Ascending aorta (tissue), 2 donors: ENCODE data around the gene ZBTB16. TPM values are rescaled to one million over a fixed set of nuclear protein-coding genes. Genes with fewer than 3 reads are reported as not detected.

Experiments
- DNase-seq, 2 donors: peaks; one replicate each; pipeline ENCODE4 v3.0.0-alpha.2; 2019; ENCODE audit warnings: low spot score in 2 of 2
- H3K27ac ChIP-seq, 2 donors: fragments of 200-600 bp; sonication (generic); one replicate each; pipeline ENCODE4 v1.5.1; 2016 to 2017; ENCODE audit warnings: mild to moderate bottlenecking in 1 of 2
- H3K27me3 ChIP-seq: fragments of 200-600 bp; sonication (generic); one replicate; pipeline ENCODE4 v1.5.1; 2017
- H3K36me3 ChIP-seq, 2 donors: fragments of 200-600 bp; sonication (generic); one replicate each; pipeline ENCODE4 v1.5.1; 2016
- H3K4me1 ChIP-seq, 2 donors: fragments of 200-600 bp; sonication (generic); one replicate each; pipeline ENCODE4 v1.5.1; 2016 to 2017; ENCODE audit warnings: mild to moderate bottlenecking in 1 of 2
- H3K4me3 ChIP-seq, 2 donors: fragments of 200-600 bp; sonication (generic); one replicate each; pipeline ENCODE4 v1.5.1; 2016 to 2017; ENCODE audit warnings: mild to moderate bottlenecking in 1 of 2
- H3K9me3 ChIP-seq, 2 donors: fragments of 200-600 bp; sonication (generic); one replicate each; pipeline ENCODE4 v1.5.1; 2016
- intact Hi-C: fragments of 100-400 bp; cut with DNase I; formaldehyde crosslinking; loops from one replicate; pipeline ENCODE4 v1.15.1; 2023
- total RNA-seq: library from RNA; depleted of rRNA; stranded (reverse); fragments of >200 nt; gene quantifications from one replicate; pipeline ENCODE4 v1.1.0, GENCODE V29; 2016
- TF ChIP-seq, protein P1 (sequence below), 3 experiments: fragments of 200-600 bp in 2 of 3; fragments of 450-650 bp in 1 of 3; sonication (generic) in 2 of 3; IDR thresholded peaks; one replicate each; pipeline ENCODE4 v1.5.1; 2016 to 2019; ENCODE audit warnings: antibody characterized with exemption in 3 of 3, mild to moderate bottlenecking in 1 of 3, moderate library complexity in 1 of 3

Gene ZBTB16
- total RNA-seq, 1 donor from 2014 or later, result 344 TPM

DNA sequence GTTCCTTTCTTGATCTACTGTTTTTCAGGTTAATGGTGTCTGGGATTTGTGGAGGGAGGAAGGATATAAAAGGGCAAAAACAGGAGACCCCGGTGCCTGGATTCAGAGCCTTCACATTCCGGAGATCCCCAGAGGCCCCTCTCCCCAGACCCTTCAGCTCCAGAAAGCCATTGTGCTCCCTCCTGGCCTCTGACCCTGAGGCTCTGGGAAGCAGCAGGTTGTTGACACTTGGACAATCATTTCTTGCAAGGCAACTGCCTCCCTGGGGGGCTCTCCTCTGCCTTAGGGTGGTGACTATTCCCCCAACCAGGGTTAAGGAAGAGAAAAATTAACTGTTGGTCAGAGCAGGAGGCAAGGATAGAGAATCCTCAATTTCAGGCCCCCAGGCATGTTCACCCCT, 149.8 kb downstream of the ZBTB16 start:
- no peaks in the 10 kb centered on the region for H3K9me3 ChIP-seq
- no peak overlapping the region for H3K4me3 ChIP-seq
- no peak for DNase-seq
- TF ChIP-seq, protein P1, sequence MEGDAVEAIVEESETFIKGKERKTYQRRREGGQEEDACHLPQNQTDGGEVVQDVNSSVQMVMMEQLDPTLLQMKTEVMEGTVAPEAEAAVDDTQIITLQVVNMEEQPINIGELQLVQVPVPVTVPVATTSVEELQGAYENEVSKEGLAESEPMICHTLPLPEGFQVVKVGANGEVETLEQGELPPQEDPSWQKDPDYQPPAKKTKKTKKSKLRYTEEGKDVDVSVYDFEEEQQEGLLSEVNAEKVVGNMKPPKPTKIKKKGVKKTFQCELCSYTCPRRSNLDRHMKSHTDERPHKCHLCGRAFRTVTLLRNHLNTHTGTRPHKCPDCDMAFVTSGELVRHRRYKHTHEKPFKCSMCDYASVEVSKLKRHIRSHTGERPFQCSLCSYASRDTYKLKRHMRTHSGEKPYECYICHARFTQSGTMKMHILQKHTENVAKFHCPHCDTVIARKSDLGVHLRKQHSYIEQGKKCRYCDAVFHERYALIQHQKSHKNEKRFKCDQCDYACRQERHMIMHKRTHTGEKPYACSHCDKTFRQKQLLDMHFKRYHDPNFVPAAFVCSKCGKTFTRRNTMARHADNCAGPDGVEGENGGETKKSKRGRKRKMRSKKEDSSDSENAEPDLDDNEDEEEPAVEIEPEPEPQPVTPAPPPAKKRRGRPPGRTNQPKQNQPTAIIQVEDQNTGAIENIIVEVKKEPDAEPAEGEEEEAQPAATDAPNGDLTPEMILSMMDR (IDR thresholded peaks at IDR 0.05), result no peak
- H3K4me1 ChIP-seq, result peaks cover 3 to 19% of the 10 kb centered on the region in 2 donors
- intact Hi-C loops, result no loop called here
- H3K27ac ChIP-seq, result peak overlapping the region; percentile 16 to 38
- H3K27me3 ChIP-seq, result no peaks in the 10 kb centered on the region
- peaks cover 70 to 81% of the 10 kb centered on the region in 2 donors for H3K36me3 ChIP-seq

DNA sequence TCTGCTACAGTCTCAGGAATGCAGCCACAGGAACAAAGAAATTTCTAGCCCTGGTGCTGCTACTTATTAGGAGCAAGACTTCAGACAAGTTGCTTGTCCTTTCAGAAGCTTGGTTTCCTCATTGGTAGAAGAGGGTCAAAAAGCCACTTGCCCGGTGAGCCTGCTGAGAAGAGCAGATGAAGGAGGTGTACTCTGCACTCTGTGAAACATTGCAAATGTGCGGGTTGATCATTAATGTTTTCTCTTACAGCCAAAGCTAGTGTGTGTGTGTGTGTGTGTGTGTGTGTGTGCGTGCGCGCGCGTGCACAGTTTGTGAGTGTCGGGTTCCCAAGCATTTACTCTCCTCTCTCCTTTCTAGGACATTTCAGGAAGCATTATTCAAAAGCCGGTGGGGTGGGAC, 150.4 kb downstream of the ZBTB16 start:
- Histone ChIP-seq H3K4me3 (no peak overlapping the region), H3K9me3 (no peaks in the 10 kb centered on the region), H3K36me3 (peaks cover 65 to 79% of the 10 kb centered on the region in 2 donors), H3K27me3 (no peaks in the 10 kb centered on the region), H3K4me1 (peaks cover 3 to 16% of the 10 kb centered on the region in 2 donors), H3K27ac (peak overlapping the region in 1 of 2 donors; percentile 16)
- DNase-seq, result no peak
- TF ChIP-seq, protein P1 (IDR thresholded peaks at IDR 0.05), result no peak
- intact Hi-C loops, result no loop called here

DNA sequence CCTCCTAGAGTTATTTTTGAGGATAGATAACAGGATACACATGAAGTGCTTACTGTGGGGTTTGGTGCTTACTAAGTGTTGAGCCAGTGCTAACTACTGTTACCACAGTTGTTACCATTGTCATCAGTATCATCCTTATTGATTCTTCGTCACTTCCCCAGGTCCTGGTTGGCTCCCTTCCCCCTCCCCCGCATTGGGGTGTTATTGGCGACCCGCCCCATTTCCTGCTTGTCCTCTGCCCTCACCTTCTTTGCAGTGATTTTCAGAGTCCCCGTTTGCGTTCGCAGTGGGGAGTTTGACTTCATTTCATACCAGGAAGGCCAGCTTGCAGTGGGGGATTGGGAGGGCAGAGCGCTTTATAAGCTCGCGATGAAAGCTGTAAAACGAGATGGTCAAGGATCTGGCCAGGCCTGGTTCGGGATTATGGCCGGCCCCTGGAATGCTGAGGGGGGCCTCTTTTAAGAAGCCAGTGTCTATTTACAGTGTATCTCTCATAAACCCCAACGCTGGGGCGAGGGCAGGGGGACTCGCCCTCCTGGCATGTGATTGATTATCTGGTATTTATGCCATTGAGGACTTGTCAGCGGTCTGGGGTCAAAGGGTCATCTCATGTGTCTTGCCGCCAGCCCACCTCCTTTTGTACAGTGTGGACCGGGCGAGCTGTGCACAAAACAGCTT, 152.1 kb downstream of the ZBTB16 start:
- peaks cover 14 to 33% of the 10 kb centered on the region in 2 donors for H3K4me1 ChIP-seq
- peak overlapping the region in 1 of 2 donors; percentile 62 for H3K27ac ChIP-seq
- intact Hi-C loops, result no loop called here

DNA sequence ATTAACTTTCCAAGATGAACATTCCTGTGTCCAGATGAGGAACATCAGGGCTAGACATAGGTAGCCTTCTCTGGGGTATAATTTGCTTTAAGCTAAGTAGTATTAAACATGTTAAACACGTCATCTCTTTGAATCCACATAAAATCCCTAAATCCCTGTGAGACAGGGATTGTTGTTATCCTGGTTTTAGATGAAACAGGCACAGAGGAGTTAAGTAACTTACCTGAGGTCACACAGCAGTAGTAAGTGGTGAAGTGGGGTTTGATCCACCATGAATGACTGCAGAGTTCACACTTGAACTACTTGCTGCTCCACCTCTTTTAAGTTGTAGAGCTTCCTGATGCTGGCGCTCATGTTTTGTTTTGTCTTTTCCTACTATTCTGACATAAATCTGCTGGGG, 154.1 kb downstream of the ZBTB16 start:
- no peaks in the 10 kb centered on the region for H3K27me3 ChIP-seq
- peaks cover 25 to 43% of the 10 kb centered on the region in 2 donors for H3K4me1 ChIP-seq
- intact Hi-C loops, result no loop called here
- H3K4me3 ChIP-seq, result no peak overlapping the region
- H3K27ac ChIP-seq, result no peak overlapping the region
- DNase-seq, result no peak
- H3K36me3 ChIP-seq, result peaks cover 68 to 75% of the 10 kb centered on the region in 2 donors
- H3K9me3 ChIP-seq, result no peaks in the 10 kb centered on the region
- TF ChIP-seq, protein P1 (IDR thresholded peaks at IDR 0.05), result no peak

More for the DNA sequence above, 152.1 kb downstream of the ZBTB16 start:
- TF ChIP-seq, protein P1 (IDR thresholded peaks at IDR 0.05), result no peak
- Histone ChIP-seq H3K27me3 (no peaks in the 10 kb centered on the region), H3K9me3 (no peaks in the 10 kb centered on the region), H3K4me3 (no peak overlapping the region), H3K36me3 (peaks cover 64 to 80% of the 10 kb centered on the region in 2 donors)
- no peak for DNase-seq

DNA sequence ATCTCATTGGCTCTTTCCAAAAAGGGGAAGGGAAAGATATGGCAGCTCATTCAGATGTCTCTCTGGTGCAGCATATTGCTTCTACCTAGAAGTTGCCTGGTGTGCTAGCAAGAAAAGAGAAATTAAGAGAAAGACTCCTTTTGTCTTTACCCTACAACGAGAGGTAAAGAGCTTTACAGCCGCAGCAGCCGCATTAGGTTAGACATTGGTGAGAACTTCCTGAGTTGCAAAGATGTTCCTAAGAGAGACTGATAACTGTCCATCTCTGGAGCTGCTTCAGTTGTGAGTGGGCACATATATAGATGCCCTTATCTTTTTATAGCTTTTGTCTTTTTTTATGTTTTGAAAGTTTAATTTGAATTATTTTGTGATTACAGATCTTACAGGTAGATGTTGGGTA, 155.9 kb downstream of the ZBTB16 start:
- Histone ChIP-seq H3K36me3 (peaks cover 52 to 57% of the 10 kb centered on the region in 2 donors), H3K27me3 (no peaks in the 10 kb centered on the region), H3K4me3 (no peak overlapping the region), H3K9me3 (no peaks in the 10 kb centered on the region), H3K4me1 (peaks cover 37 to 58% of the 10 kb centered on the region in 2 donors), H3K27ac (no peak overlapping the region)
- intact Hi-C loops, result no loop called here
- TF ChIP-seq, protein P1 (IDR thresholded peaks at IDR 0.05), result no peak
- DNase-seq, result no peak
